WTC11 (cell line): Measurements from ENCODE around the gene ANO8. TPM values are rescaled to one million over a fixed set of nuclear protein-coding genes. Genes with fewer than 3 reads are reported as not detected.

Source experiments
- AR ChIP-seq: fragments of 250-450 bp; sonication (Bioruptor Pico); IDR thresholded peaks from 2 replicates; pipeline ENCODE4 v1.9.0; 2021; ENCODE audit warnings: mild to moderate bottlenecking
- CREM ChIP-seq: sonication (generic); formaldehyde crosslinking; IDR thresholded peaks from 2 replicates; pipeline ENCODE4 v1.8.1; 2022; ENCODE audit warnings: mild to moderate bottlenecking, missing genetic modification reagents, moderate library complexity
- ESRRA ChIP-seq: sonication (generic); formaldehyde crosslinking; IDR thresholded peaks from 2 replicates; pipeline ENCODE4 v1.8.1; 2022; ENCODE audit warnings: mild to moderate bottlenecking, missing genetic modification reagents, borderline replicate concordance
- GABPB1 ChIP-seq: sonication (generic); formaldehyde crosslinking; IDR thresholded peaks from 2 replicates; pipeline ENCODE4 v1.8.1; 2023; ENCODE audit warnings: mild to moderate bottlenecking, missing genetic modification reagents
- GTF2I ChIP-seq: fragments of 250-450 bp; sonication (Bioruptor Pico); conservative IDR thresholded peaks from 2 replicates; pipeline ENCODE4 v1.4.0; 2021; ENCODE audit warnings: mild to moderate bottlenecking
- IRF1 ChIP-seq: sonication (generic); formaldehyde crosslinking; IDR thresholded peaks from 2 replicates; pipeline ENCODE4 v1.8.0; 2023; ENCODE audit warnings: missing genetic modification reagents
- IRF2 ChIP-seq: sonication (generic); formaldehyde crosslinking; IDR thresholded peaks from 2 replicates; pipeline ENCODE4 v1.8.0; 2022; ENCODE audit warnings: low read depth, missing genetic modification reagents, borderline replicate concordance
- JUN ChIP-seq: sonication (generic); formaldehyde crosslinking; IDR thresholded peaks from 2 replicates; pipeline ENCODE4 v1.8.0; 2023; ENCODE audit warnings: mild to moderate bottlenecking, missing genetic modification reagents
- MXD4 ChIP-seq: fragments of 250-450 bp; sonication (Bioruptor Pico); IDR thresholded peaks from 2 replicates; pipeline ENCODE4 v1.8.0; 2021; ENCODE audit warnings: mild to moderate bottlenecking, moderate library complexity, borderline replicate concordance
- NFE2L1 ChIP-seq: sonication (generic); formaldehyde crosslinking; IDR thresholded peaks from 2 replicates; pipeline ENCODE4 v1.8.1; 2023; ENCODE audit warnings: missing genetic modification reagents
- NR1H2 ChIP-seq: sonication (generic); formaldehyde crosslinking; IDR thresholded peaks from 2 replicates; pipeline ENCODE4 v1.9.0; 2021; ENCODE audit warnings: mild to moderate bottlenecking, moderate library complexity, missing genetic modification reagents
- PRRX2 ChIP-seq: fragments of 250-450 bp; sonication (Bioruptor Pico); IDR thresholded peaks from 2 replicates; pipeline ENCODE4 v1.8.0; 2021; ENCODE audit warnings: mild to moderate bottlenecking
- ZMAT4 ChIP-seq: fragments of 250-450 bp; sonication (Bioruptor Pico); IDR thresholded peaks from 2 replicates; pipeline ENCODE4 v1.9.0; 2021; ENCODE audit warnings: mild to moderate bottlenecking
- ZNF121 ChIP-seq: sonication (generic); formaldehyde crosslinking; IDR thresholded peaks from 2 replicates; pipeline ENCODE4 v1.8.0; 2023; ENCODE audit warnings: missing genetic modification reagents
- ZNF232 ChIP-seq: sonication (generic); formaldehyde crosslinking; IDR thresholded peaks from 2 replicates; pipeline ENCODE4 v1.8.0; 2022; ENCODE audit warnings: mild to moderate bottlenecking, missing genetic modification reagents
- ZNF671 ChIP-seq: fragments of 250-450 bp; sonication (Bioruptor Pico); IDR thresholded peaks from 2 replicates; pipeline ENCODE4 v1.8.0; 2021; ENCODE audit warnings: mild to moderate bottlenecking
- total RNA-seq: library from RNA; stranded (reverse); gene quantifications from 3 replicates; pipeline ENCODE4 v1.2.3, GENCODE V29; 2021
- TF ChIP-seq, protein P1 (sequence below): fragments of 250-450 bp; sonication (Bioruptor Pico); IDR thresholded peaks from 2 replicates; pipeline ENCODE4 v1.8.0; 2021; ENCODE audit warnings: mild to moderate bottlenecking
- TF ChIP-seq, protein P2 (sequence below): sonication (generic); formaldehyde crosslinking; conservative IDR thresholded peaks from 2 replicates; pipeline ENCODE4 v1.8.1; 2022; ENCODE audit warnings: mild to moderate bottlenecking, missing genetic modification reagents
- TF ChIP-seq, protein P3 (sequence below): sonication (generic); formaldehyde crosslinking; IDR thresholded peaks from 2 replicates; pipeline ENCODE4 v1.8.1; 2023; ENCODE audit warnings: mild to moderate bottlenecking, moderate library complexity, missing genetic modification reagents
- TF ChIP-seq, protein P4 (sequence below): sonication (generic); formaldehyde crosslinking; IDR thresholded peaks from 2 replicates; pipeline ENCODE4 v1.8.0; 2023; ENCODE audit warnings: mild to moderate bottlenecking, missing genetic modification reagents

ANO8 gene
- total RNA-seq, 1 experiment from 2014 or later: 32.6 TPM

DNA sequence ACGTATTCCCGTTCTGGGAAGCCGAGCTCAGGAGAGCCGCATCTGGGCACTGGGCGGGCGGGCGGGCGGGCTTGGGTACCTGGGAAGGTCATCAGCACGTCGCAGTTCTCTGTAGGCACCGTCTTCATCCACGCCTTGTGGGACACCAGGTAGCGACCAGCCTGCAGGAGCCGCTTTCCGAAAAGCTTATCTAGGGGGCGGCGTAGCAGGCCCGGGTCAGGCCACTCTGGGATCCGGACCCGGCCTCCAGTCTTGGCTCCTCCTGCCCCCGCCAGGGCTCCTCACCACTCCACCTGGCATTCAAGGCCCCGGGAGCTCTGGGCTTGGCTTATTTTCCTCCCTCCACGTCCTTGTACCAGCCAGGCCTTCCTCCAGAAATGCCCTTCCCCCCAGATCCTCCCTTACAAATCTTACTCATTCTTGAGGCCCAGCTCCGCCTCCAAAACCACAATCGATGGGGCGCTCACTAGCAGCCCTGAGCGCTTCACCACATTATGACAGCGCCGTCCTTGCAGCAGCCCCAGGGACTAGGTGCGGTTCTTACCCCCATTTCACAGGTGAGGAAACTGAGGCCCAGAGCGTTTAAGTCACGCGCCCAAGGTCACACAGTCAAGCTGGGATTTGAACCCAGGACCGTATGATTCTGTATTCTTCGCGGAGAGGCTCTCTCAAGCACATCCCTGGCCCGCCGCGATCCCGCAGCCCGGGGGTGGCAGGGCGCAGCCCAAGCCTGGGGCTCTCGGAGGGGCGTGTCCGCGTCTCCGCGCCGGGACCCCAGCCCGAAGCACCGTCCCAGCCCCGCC, 843 bp downstream of the ANO8 start (continued):
- TF ChIP-seq, protein P1, sequence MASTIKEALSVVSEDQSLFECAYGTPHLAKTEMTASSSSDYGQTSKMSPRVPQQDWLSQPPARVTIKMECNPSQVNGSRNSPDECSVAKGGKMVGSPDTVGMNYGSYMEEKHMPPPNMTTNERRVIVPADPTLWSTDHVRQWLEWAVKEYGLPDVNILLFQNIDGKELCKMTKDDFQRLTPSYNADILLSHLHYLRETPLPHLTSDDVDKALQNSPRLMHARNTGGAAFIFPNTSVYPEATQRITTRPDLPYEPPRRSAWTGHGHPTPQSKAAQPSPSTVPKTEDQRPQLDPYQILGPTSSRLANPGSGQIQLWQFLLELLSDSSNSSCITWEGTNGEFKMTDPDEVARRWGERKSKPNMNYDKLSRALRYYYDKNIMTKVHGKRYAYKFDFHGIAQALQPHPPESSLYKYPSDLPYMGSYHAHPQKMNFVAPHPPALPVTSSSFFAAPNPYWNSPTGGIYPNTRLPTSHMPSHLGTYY (CRISPR knock-in tag): 0 out of 2 replicates have a peak, but pooled peaks have one; percentile 38
- TF ChIP-seq ZMAT4 (CRISPR knock-in tag): no peak
- no peak for TF ChIP-seq ZNF671 (CRISPR knock-in tag)
- TF ChIP-seq CREM (CRISPR knock-in tag): no peak
- no peak for TF ChIP-seq NFE2L1 (CRISPR knock-in tag)
- TF ChIP-seq NR1H2 (CRISPR knock-in tag): no peak
- peak; percentile 59; the same call in 1 of the 2 replicates for TF ChIP-seq ESRRA (CRISPR knock-in tag)
- TF ChIP-seq, protein P2, sequence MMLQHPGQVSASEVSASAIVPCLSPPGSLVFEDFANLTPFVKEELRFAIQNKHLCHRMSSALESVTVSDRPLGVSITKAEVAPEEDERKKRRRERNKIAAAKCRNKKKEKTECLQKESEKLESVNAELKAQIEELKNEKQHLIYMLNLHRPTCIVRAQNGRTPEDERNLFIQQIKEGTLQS (CRISPR knock-in tag): no peak
- 0 out of 2 replicates have a peak, but pooled peaks have one; percentile 76 for TF ChIP-seq GTF2I (CRISPR knock-in tag)
- no peak for TF ChIP-seq ZNF232 (CRISPR knock-in tag)
- TF ChIP-seq, protein P3, sequence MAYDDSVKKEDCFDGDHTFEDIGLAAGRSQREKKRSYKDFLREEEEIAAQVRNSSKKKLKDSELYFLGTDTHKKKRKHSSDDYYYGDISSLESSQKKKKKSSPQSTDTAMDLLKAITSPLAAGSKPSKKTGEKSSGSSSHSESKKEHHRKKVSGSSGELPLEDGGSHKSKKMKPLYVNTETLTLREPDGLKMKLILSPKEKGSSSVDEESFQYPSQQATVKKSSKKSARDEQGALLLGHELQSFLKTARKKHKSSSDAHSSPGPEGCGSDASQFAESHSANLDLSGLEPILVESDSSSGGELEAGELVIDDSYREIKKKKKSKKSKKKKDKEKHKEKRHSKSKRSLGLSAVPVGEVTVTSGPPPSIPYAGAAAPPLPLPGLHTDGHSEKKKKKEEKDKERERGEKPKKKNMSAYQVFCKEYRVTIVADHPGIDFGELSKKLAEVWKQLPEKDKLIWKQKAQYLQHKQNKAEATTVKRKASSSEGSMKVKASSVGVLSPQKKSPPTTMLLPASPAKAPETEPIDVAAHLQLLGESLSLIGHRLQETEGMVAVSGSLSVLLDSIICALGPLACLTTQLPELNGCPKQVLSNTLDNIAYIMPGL (CRISPR knock-in tag): no peak
- no peak for TF ChIP-seq GABPB1
- 0 out of 2 replicates have a peak, but pooled peaks have one; percentile 29 for TF ChIP-seq MXD4 (CRISPR knock-in tag)
- no peak for TF ChIP-seq IRF1 (CRISPR knock-in tag)
- no peak for TF ChIP-seq PRRX2
- TF ChIP-seq, protein P4, sequence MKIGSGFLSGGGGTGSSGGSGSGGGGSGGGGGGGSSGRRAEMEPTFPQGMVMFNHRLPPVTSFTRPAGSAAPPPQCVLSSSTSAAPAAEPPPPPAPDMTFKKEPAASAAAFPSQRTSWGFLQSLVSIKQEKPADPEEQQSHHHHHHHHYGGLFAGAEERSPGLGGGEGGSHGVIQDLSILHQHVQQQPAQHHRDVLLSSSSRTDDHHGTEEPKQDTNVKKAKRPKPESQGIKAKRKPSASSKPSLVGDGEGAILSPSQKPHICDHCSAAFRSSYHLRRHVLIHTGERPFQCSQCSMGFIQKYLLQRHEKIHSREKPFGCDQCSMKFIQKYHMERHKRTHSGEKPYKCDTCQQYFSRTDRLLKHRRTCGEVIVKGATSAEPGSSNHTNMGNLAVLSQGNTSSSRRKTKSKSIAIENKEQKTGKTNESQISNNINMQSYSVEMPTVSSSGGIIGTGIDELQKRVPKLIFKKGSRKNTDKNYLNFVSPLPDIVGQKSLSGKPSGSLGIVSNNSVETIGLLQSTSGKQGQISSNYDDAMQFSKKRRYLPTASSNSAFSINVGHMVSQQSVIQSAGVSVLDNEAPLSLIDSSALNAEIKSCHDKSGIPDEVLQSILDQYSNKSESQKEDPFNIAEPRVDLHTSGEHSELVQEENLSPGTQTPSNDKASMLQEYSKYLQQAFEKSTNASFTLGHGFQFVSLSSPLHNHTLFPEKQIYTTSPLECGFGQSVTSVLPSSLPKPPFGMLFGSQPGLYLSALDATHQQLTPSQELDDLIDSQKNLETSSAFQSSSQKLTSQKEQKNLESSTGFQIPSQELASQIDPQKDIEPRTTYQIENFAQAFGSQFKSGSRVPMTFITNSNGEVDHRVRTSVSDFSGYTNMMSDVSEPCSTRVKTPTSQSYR (CRISPR knock-in tag): no peak
- no peak for TF ChIP-seq ZNF121 (CRISPR knock-in tag)
- TF ChIP-seq IRF2 (CRISPR knock-in tag): no peak
- TF ChIP-seq AR (CRISPR knock-in tag): no peak
- no peak for TF ChIP-seq JUN (CRISPR knock-in tag)
